ENCODE measurements around the gene CHP1.
"Not testable (repeated sequence)": the region's sequence is repeated elsewhere in the genome, so short reads cannot be mapped to it uniquely, and the experiment has no call there.

Gene CHP1

DNA sequence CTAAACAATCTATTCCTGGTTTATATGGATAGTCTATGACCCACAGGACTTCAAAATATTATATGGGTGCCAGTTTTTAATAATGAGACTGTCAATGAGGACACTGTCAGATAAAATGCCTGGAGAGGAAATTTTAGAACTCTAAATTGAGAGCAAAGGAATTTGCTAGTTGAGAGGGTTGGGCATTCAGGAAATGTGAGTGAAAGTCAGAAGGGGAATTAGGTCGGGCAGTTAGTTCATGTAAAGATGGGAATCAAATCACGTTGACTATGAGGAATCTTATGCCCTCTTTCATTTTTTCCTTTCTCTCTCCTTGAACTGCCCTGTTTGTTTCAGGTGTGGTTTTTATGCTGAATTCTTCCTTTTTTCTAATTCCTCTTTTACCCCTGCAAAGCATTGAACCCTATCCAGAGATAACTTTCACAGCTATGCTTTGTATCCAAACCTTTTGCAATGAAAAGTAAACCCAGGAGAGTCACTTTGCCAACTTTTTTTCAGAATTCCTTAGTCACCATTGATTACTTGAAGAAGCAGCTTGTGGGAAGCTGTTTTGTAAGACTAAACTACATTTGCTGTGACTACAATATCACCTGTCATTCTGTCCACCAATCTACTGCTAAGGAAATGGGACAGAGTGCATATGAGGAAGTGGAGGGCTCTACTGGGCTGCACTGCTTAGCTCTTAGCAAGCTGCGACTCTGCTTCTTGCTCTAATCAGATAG, 27.8 kb downstream of the CHP1 start:
- DNase-seq, result no peak

DNA sequence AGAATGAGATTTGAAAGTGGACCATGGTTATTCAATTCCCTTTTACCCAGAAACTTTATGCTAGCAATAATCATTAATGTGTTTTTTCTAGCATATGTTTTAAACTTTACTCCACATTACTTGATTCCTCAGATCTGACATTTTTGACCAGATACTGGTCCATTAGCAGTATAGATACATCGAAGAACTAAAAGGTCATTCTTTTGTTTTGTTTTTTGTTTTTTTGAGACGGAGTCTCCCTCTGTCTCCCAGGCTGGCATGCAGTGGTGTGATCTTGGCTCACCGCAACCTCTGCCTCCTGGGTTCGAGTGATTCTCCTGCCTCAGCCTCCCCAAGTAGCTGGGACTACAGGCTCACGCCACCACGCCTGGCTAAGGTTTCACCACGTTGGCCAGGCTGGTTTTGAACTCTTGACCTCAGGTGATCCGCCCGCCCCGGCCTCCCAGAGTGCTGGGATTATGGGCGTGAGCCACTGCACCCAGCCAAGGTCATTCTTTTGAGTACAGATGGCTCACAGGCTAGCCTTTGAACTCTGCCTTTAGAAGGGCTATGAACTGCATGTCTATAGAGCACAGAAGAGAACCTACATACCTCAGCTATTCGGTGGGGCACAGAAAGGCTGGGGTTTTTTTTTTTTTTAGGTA, 28.6 kb downstream of the CHP1 start:
- no peak for DNase-seq

GRCh38 chr15:41260924-41261323, 29.9 kb downstream of the CHP1 start:
- not testable (repeated sequence) for DNase-seq

GRCh38 chr15:41262571-41262970, 31.5 kb downstream of the CHP1 start:
- no peak for DNase-seq

- DNase-seq, result no peak
Measured at GRCh38 chr15:41263891-41264351, 32.9 kb downstream of the CHP1 start.

DNA sequence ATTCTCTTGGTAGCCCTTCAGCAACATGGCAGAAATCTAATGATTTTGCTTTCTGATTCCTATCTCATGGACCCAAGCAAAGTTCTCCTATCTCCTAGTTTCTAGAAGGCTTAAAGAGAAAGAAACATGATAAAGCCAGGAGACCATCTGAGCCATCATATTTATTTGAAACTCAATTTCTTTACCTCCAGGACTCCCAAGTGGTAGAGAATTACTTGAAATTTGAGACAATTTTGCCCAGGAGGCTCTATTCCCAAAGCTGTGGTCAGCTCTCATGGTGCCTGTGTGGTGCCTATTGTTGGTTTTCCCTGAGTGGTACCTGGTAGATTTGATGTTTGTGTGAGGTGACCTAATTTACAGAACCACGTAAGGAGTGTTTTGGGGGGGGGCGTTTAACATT, 38.8 kb downstream of the CHP1 start:
- no peak for DNase-seq

- no peak for DNase-seq
Measured at GRCh38 chr15:41276831-41277230, 45.8 kb downstream of the CHP1 start.

- DNase-seq, result no peak
Measured at GRCh38 chr15:41278319-41278718, 47.3 kb downstream of the CHP1 start.

- no peak for DNase-seq
Measured at GRCh38 chr15:41279535-41280283, 48.6 kb downstream of the CHP1 start.

DNA sequence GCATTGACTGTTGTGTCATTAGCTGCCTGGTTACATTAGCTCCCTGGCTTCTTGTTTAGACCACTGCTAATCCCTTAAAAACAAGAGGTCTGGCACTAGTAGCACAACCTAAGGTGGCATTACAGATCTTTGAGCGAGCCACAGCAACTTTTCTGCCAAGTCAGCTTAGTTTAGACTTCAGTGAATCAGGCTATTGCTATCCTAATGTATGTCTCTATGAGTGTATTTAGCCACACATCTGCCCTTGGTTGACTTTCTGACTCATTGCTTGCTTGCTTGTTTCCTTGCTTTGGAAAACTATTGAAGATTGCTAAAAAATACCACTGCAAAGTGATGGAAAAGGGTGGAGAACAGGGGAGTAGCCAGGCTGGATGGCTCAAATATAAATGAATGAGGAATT, 50.2 kb downstream of the CHP1 start:
- DNase-seq, result no peak

GRCh38 chr15:41282436-41282835, 51.4 kb downstream of the CHP1 start:
- DNase-seq, result not testable (repeated sequence)

DNA sequence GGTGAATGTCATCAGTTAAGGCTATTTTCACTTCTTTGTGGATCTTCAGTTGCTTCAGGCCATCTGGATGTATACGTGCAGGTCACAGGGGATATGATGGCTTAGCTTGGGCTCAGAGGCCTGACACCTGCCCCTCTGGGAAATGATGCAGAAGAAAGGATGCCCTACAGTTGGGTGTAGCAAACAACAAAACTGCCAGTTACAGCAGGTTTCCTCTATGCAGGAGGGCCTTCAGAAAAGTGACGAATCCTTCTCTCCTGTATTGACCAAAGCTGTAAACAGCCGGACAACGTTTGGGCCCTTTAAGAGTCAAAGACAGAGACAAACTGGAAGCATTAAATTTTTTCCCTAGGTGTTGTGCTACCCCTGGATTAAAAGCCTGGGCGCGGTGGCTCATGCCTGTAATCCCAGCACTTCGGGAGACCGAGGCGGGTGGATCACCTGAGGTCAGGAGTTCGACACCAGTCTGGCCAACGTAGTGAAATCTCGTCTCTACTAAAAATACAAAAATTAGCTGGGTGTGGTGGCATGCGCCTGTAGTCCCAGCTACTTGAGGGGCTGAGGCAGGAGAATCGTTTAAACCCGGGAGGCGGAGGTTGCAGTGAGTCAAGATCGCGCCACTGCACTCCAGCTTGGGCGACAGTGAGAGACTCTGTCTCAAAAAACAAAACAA, 52.0 kb downstream of the CHP1 start:
- not testable (repeated sequence) for DNase-seq

GRCh38 chr15:41283653-41284426, 52.8 kb downstream of the CHP1 start:
- DNase-seq, result peak; percentile 98

DNA sequence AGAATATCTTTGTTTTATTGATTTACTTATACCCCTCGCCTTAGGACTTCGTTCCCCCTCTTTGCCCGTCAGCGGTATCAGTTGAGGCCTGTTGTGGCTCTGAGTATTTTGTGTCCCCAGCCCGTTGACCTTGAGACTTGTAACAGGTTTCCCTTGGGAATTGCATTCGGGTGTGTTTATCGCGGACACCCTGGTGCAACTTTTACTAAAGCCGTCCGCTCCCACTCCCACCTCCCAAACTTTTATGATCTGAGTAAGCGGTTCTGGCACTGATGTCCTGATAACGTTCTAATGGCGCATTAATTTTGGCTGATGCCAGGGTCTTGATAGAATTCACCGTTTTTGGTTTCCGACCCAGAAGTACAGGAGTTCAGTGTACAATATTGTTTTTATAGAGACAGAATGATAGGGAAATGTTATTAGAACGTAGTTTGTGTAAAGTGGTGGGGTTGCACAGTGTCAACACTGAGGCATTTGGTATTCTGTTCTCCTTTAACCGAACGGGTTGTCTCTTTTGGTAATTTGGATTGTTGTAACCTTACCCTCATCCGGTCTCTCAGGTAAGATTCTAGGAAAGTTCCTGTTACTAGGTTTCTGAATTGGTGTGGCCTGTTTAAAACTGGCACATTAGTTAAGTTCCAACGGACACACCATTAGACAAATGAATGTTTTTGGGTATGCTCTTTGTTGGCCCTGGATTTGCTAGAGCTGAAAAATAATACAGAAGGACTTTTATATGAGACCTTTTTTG, 53.5 kb downstream of the CHP1 start:
- DNase-seq, result no peak

GRCh38 chr15:41285285-41285684, 54.2 kb downstream of the CHP1 start:
- DNase-seq, result no peak

GRCh38 chr15:41286665-41287333, 55.7 kb downstream of the CHP1 start:
- no peak for DNase-seq

GRCh38 chr15:41288464-41288863, 57.4 kb downstream of the CHP1 start:
- no peak for DNase-seq

GRCh38 chr15:41289953-41290352, 58.9 kb downstream of the CHP1 start:
- DNase-seq, result no peak

DNA sequence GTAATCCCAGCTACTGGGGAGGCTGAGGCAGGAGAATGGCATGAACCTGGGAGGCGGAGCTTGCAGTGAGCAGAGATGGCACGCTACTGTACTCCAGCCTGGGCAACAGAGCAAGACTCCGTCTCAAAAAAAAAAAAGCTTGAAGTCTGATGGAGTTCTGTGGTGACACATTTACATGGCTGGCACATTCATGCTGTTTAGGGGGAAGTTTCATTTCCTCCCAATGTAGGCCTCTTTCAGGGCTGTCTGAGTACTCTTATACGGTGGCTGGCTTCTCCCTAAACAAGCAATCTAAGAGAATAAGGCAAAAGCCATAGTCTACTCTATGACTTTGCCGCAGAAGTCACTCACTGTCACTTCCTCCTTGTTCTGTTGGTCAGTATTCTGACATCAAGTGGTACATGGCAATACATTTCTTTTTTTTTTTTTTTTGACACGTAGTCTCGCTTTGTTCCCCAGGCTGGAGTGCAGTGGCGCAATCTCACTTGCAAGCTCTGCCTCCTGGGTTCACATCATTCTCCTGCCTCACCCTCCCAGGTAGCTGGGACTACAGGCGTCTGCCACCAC, 60.1 kb downstream of the CHP1 start:
- DNase-seq, result no peak

DNA sequence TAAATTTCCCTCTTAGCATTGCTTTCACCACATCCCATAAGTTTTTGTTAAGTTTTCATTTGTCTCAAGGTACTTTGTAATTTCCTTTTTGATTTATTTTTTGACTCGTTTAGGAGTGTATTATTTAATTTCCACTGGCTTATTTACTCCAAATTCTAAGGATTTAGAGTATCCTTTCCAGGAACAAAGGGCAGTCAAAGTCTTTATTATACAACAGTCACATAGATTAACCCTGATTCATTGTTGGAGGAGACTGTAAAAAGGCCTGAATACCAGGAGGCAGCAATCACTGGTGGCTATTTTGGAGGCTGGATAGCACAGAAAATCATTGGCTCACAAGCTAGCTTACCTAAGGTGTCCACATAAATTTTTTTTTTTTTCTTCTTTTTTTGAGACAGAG, 61.5 kb downstream of the CHP1 start:
- no peak for DNase-seq

GRCh38 chr15:41301139-41301538, 70.1 kb downstream of the CHP1 start:
- DNase-seq, result not testable (repeated sequence)
